Activated CD8-positive, alpha-beta memory T cell treated with anti-CD3 and anti-CD28 coated beads, Interleukin-2, amount 10 ng/mL, durations not matched to agents 7 days and 5 days (primary cell): Measurements from ENCODE around the gene CECR2. TPM values are rescaled to one million over a fixed set of nuclear protein-coding genes. Genes with fewer than 3 reads are reported as not detected.

Experiments
- ATAC-seq: fragments of 150-1000 bp; cut with Tn5 transposase; one replicate; pipeline ENCODE4 v1.10.0; 2021; ENCODE audit warnings: moderate library complexity
- CTCF ChIA-PET: fragments of 350-600 bp; sonication (Branson Sonifier 250); formaldehyde crosslinking; loops from one replicate; lab custom pipeline; 2021; ENCODE audit warnings: antibody characterized with exemption; lab: Charles Lee
- DNase-seq: peaks from one replicate; pipeline ENCODE4 v3.0.0-alpha.2; 2020
- H3K27ac Mint-ChIP-seq: one replicate; pipeline ENCODE4 v1.8.0; 2021; ENCODE audit warnings: mild to moderate bottlenecking, mixed read lengths
- H3K27me3 Mint-ChIP-seq: one replicate; pipeline ENCODE4 v1.8.0; 2021; ENCODE audit warnings: mixed read lengths
- H3K36me3 Mint-ChIP-seq: one replicate; pipeline ENCODE4 v1.8.0; 2021; ENCODE audit warnings: mild to moderate bottlenecking, mixed read lengths
- H3K4me1 Mint-ChIP-seq: one replicate; pipeline ENCODE4 v1.8.0; 2021; ENCODE audit warnings: mixed read lengths
- H3K4me3 Mint-ChIP-seq: one replicate; pipeline ENCODE4 v1.8.0; 2021; ENCODE audit warnings: mild to moderate bottlenecking, moderate library complexity, mixed read lengths
- H3K9me3 Mint-ChIP-seq: one replicate; pipeline ENCODE4 v1.8.0; 2022; ENCODE audit warnings: low read depth, mixed read lengths
- total RNA-seq, 2 experiments: library from RNA; stranded (reverse); gene quantifications; one replicate each; pipeline ENCODE4 v1.2.3, GENCODE V29; 2021

Gene CECR2
- total RNA-seq, 2 experiments from 2014 or later = 0.02 TPM; not detected in 1

- DNase-seq (no peak), ATAC-seq (no peak)
- H3K4me1 Mint-ChIP-seq = no peaks in the 10 kb centered on the region
- CTCF ChIA-PET = no interaction called here
- no peak overlapping the region for H3K27ac Mint-ChIP-seq
- H3K9me3 Mint-ChIP-seq = no peaks in the 10 kb centered on the region
- H3K4me3 Mint-ChIP-seq = no peak overlapping the region
- no peaks in the 10 kb centered on the region for H3K36me3 Mint-ChIP-seq
- H3K27me3 Mint-ChIP-seq = peaks cover 5% of the 10 kb centered on the region
These were observed 167.0 kb downstream of the CECR2 start for GRCh38 chr22:17536269-17536668.

DNA sequence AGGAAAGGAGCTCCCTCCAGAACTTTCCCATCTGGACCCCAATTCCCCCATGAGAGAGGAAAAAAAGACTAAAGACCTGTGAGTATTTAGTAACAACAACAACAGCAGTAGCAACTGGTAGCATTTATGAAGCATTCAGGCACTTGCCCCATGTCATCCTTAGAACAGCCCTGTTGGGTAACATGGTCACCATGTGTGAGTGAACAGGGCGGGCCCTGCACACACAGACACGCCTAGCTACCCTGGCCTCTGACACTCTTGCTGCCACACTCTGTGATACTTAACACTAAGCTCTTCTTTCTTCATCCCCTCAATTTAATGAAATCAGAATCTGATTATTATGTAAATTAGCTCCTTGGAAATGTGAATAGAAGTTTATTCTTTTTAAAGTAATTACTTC, 167.9 kb downstream of the CECR2 start:
- H3K27me3 Mint-ChIP-seq = peaks cover 2% of the 10 kb centered on the region
- no peak overlapping the region for H3K4me3 Mint-ChIP-seq
- no peak overlapping the region for H3K27ac Mint-ChIP-seq
- H3K4me1 Mint-ChIP-seq = no peaks in the 10 kb centered on the region
- CTCF ChIA-PET = no interaction called here
- no peak for DNase-seq
- H3K9me3 Mint-ChIP-seq = no peaks in the 10 kb centered on the region
- no peak for ATAC-seq
- no peaks in the 10 kb centered on the region for H3K36me3 Mint-ChIP-seq

DNA sequence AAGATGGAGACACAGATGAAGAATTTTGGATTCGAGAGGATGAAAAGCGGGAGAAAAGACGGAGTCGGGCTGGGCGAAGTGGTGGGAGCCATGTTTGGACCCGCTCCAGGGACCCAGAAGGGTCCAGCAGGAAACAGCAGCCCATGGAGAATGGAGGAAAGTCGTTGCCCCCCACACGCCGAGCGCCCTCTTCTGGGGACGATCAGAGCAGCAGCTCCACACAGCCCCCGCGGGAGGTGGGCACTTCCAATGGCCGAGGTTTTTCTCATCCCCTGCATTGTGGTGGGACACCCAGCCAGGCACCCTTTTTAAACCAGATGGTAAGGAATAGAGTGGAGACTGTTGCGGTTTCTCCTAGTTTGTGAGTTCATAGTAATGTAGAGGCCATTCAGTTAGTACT, 171.2 kb downstream of the CECR2 start:
- no peaks in the 10 kb centered on the region for H3K4me1 Mint-ChIP-seq
- CTCF ChIA-PET = no interaction called here
- ATAC-seq (no peak), DNase-seq (no peak)
- no peaks in the 10 kb centered on the region for H3K36me3 Mint-ChIP-seq
- H3K27me3 Mint-ChIP-seq = peaks cover 2% of the 10 kb centered on the region
- H3K27ac Mint-ChIP-seq = no peak overlapping the region
- H3K4me3 Mint-ChIP-seq = no peak overlapping the region
- no peaks in the 10 kb centered on the region for H3K9me3 Mint-ChIP-seq

DNA sequence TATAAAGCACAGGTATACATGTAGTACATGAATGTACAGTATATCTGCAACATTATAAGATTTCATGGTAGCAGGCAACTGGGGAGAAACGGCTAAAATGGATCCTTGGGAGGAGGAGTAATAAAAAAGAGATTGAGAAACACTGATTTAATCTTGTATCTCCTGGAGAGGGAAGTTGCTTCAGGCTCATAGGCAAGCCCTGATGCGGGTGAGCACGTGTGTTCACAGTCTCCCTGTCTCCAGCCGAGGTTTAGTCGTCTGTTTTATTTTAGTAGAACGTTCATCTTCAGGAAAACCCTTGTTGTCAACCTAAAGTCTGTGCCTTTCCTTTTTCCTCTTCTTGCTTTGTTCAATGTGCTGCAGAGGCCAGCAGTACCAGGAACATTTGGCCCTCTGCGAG, 172.2 kb downstream of the CECR2 start:
- ATAC-seq = no peak
- H3K27ac Mint-ChIP-seq = no peak overlapping the region

DNA sequence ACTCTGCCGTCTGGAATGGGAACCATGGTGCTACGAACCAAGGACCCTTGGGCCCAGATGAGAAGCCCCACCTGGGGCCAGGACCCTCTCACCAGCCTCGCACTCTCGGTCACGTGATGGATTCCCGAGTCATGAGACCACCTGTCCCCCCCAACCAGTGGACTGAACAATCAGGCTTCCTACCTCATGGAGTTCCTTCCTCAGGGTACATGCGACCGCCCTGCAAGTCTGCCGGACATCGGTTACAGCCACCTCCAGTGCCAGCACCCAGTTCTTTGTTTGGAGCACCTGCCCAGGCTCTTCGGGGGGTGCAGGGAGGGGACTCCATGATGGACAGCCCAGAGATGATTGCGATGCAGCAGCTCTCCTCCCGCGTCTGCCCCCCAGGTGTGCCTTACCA, 173.2 kb downstream of the CECR2 start:
- ATAC-seq (no peak), DNase-seq (no peak)
- Mint-ChIP-seq H3K4me3 (no peak overlapping the region), H3K9me3 (no peaks in the 10 kb centered on the region), H3K4me1 (no peaks in the 10 kb centered on the region), H3K36me3 (no peaks in the 10 kb centered on the region), H3K27ac (no peak overlapping the region), H3K27me3 (no peaks in the 10 kb centered on the region)
- CTCF ChIA-PET = no interaction called here

More for the DNA sequence above, 172.2 kb downstream of the CECR2 start:
- Mint-ChIP-seq H3K36me3 (no peaks in the 10 kb centered on the region), H3K9me3 (no peaks in the 10 kb centered on the region), H3K4me1 (no peaks in the 10 kb centered on the region), H3K27me3 (peaks cover 2% of the 10 kb centered on the region), H3K4me3 (no peak overlapping the region)
- CTCF ChIA-PET = no interaction called here
- DNase-seq = no peak

DNA sequence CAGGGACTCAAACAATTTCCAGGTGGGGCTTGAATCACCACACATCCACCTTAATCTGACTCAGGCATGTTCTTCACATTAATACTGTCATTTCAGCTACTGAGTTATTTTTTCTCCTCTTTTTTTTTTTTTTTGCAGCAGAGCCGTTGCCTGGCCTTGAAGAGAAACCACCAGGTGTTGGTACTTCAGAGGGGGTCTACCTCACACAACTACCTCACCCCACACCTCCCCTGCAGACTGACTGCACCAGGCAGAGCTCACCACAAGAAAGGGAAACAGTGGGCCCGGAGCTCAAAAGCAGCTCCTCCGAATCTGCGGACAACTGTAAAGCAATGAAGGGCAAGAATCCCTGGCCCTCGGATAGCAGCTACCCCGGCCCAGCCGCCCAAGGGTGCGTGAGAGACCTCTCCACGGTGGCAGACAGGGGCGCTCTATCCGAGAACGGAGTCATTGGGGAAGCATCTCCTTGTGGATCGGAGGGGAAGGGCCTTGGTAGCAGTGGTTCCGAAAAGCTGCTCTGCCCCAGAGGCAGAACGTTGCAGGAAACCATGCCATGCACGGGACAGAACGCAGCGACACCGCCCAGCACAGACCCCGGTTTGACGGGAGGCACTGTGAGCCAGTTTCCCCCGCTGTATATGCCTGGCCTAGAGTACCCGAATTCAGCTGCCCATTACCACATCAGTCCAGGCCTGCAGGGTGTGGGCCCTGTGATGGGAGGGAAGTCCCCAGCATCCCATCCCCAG, 178.9 kb downstream of the CECR2 start:
- CTCF ChIA-PET = no interaction called here
- Mint-ChIP-seq H3K27ac (no peak overlapping the region), H3K36me3 (no peaks in the 10 kb centered on the region), H3K4me3 (no peak overlapping the region), H3K4me1 (no peaks in the 10 kb centered on the region), H3K27me3 (no peaks in the 10 kb centered on the region), H3K9me3 (no peaks in the 10 kb centered on the region)
- no peak for ATAC-seq
- no peak for DNase-seq

DNA sequence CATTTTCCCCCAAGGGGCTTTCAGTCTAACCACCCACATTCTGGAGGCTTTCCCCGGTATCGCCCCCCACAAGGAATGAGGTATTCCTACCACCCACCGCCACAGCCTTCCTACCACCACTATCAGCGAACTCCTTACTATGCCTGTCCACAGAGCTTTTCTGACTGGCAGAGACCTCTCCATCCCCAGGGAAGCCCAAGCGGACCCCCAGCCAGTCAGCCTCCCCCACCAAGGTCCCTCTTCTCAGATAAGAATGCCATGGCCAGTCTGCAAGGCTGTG, 179.4 kb downstream of the CECR2 start:
- Mint-ChIP-seq H3K27me3 (no peaks in the 10 kb centered on the region), H3K4me3 (no peak overlapping the region), H3K36me3 (no peaks in the 10 kb centered on the region), H3K27ac (no peak overlapping the region), H3K9me3 (no peaks in the 10 kb centered on the region), H3K4me1 (no peaks in the 10 kb centered on the region)
- no peak for ATAC-seq
- DNase-seq = no peak
- CTCF ChIA-PET = no interaction called here

- no peaks in the 10 kb centered on the region for H3K27me3 Mint-ChIP-seq
- CTCF ChIA-PET = no interaction called here
- no peak overlapping the region for H3K27ac Mint-ChIP-seq
- DNase-seq = no peak
- H3K9me3 Mint-ChIP-seq = no peaks in the 10 kb centered on the region
- H3K36me3 Mint-ChIP-seq = no peaks in the 10 kb centered on the region
- no peak overlapping the region for H3K4me3 Mint-ChIP-seq
- H3K4me1 Mint-ChIP-seq = no peaks in the 10 kb centered on the region
- ATAC-seq = no peak
These were observed 179.9 kb downstream of the CECR2 start for GRCh38 chr22:17549183-17549582.

- H3K4me1 Mint-ChIP-seq = no peaks in the 10 kb centered on the region
- no peaks in the 10 kb centered on the region for H3K36me3 Mint-ChIP-seq
- DNase-seq = no peak
- H3K4me3 Mint-ChIP-seq = no peak overlapping the region
- no peaks in the 10 kb centered on the region for H3K27me3 Mint-ChIP-seq
- ATAC-seq = no peak
- no peaks in the 10 kb centered on the region for H3K9me3 Mint-ChIP-seq
- CTCF ChIA-PET = no interaction called here
- no peak overlapping the region for H3K27ac Mint-ChIP-seq
These were observed 180.4 kb downstream of the CECR2 start for GRCh38 chr22:17549655-17550054.

- no peak for DNase-seq
- H3K36me3 Mint-ChIP-seq = no peaks in the 10 kb centered on the region
- no peak overlapping the region for H3K4me3 Mint-ChIP-seq
- no peaks in the 10 kb centered on the region for H3K4me1 Mint-ChIP-seq
- CTCF ChIA-PET = no interaction called here
- H3K9me3 Mint-ChIP-seq = no peaks in the 10 kb centered on the region
- H3K27me3 Mint-ChIP-seq = no peaks in the 10 kb centered on the region
- no peak overlapping the region for H3K27ac Mint-ChIP-seq
- ATAC-seq = no peak
These were observed 183.5 kb downstream of the CECR2 start for GRCh38 chr22:17552737-17553136.

DNA sequence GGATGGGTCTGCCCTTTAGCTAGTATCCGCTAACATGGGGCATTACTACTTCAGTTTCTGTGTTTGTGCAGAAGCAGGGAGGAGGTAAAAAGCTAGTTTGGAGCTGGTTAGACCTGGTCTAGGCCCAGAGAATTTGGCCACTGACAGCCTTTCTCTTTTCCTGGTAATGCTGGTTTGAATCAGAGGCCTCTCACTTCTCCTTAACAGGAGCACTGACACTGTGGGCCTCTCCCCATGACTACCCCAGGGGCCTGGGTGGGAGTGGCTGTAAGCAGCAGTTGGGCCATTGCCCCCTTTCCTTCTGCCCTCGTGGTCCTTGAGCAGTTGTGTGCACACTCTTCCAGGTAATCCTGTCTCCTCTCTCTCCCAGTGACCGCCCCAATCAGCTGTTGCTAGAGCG, 185.6 kb downstream of the CECR2 start:
- Mint-ChIP-seq H3K9me3 (no peaks in the 10 kb centered on the region), H3K27me3 (no peaks in the 10 kb centered on the region), H3K4me1 (no peaks in the 10 kb centered on the region), H3K36me3 (no peaks in the 10 kb centered on the region), H3K4me3 (no peak overlapping the region), H3K27ac (no peak overlapping the region)
- DNase-seq = no peak
- no peak for ATAC-seq
- CTCF ChIA-PET = no interaction called here

GRCh38 chr22:17559188-17559587, 189.9 kb downstream of the CECR2 start:
- no peaks in the 10 kb centered on the region for H3K4me1 Mint-ChIP-seq
- no peak overlapping the region for H3K4me3 Mint-ChIP-seq
- DNase-seq (no peak), ATAC-seq (no peak)
- CTCF ChIA-PET = interaction anchor here (0.9 to 1.7 kb wide), 5 partner anchors 26 to 227 kb away, joined by 3 to 8 read pairs (median 3); no protein-coding TSS in a partner anchor
- H3K27ac Mint-ChIP-seq = no peak overlapping the region
- peaks cover 8% of the 10 kb centered on the region for H3K27me3 Mint-ChIP-seq
- H3K36me3 Mint-ChIP-seq = no peaks in the 10 kb centered on the region
- no peaks in the 10 kb centered on the region for H3K9me3 Mint-ChIP-seq

- H3K4me1 Mint-ChIP-seq = no peaks in the 10 kb centered on the region
- no peak for ATAC-seq
- CTCF ChIA-PET = no interaction called here
- H3K27ac Mint-ChIP-seq = no peak within 1 kb of the TSS
- peaks cover 10% of the 10 kb centered on the region for H3K27me3 Mint-ChIP-seq
- no peak for DNase-seq
- no peak within 1 kb of the TSS for H3K4me3 Mint-ChIP-seq
- no peaks in the 10 kb centered on the region for H3K9me3 Mint-ChIP-seq
- H3K36me3 Mint-ChIP-seq = no peaks in the 10 kb centered on the region
These were observed 193.9 kb downstream of the CECR2 start, which contains the start of gene SLC25A18 for GRCh38 chr22:17562906-17563870. SLC25A18 (plus strand) TSS chr22:17563498; CDS start chr22:17579945, 16,447 bp downstream.

DNA sequence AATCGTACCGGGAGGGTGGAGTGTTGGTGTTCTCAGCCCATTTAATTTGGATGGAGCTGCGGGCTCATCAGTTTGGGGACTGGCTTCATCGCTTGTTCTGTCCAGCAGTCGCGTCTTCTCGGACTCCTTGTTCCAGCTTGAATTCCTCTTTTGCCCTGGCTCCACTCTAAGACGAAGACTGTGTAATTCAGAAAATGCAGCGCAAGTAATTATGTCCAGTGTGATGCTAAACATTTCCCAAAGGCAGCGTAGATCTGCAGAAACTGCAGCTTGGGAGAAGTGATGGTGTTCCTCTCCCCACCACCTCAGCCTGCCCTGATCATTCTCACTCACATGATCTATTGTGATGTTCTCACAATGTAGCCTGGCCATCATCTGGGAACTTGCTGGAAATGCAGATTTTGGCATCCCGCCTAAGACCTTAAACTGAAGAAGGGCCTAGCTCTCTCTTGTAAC, 194.7 kb downstream of the CECR2 start:
- H3K27ac Mint-ChIP-seq = no peak overlapping the region
- no peak overlapping the region for H3K4me3 Mint-ChIP-seq
- CTCF ChIA-PET = no interaction called here
- H3K27me3 Mint-ChIP-seq = peaks cover 10% of the 10 kb centered on the region
- no peaks in the 10 kb centered on the region for H3K9me3 Mint-ChIP-seq
- no peaks in the 10 kb centered on the region for H3K4me1 Mint-ChIP-seq
- no peaks in the 10 kb centered on the region for H3K36me3 Mint-ChIP-seq
- DNase-seq = no peak
- no peak for ATAC-seq
